Endothelial cell of umbilical vein (primary cell): Measurements from ENCODE around the gene CKS1B.

Source experiments
- CTCF ChIP-seq, 2 donors: IDR thresholded peaks; 1 replicate in 1 of 2; 2 replicates in 1 of 2; pipeline ENCODE4 v1.5.1; 2011; ENCODE audit warnings: low read length in 2 of 2, mild to moderate bottlenecking in 2 of 2, moderate library complexity in 2 of 2, control low read depth in 1 of 2, inconsistent platforms in 1 of 2, low read depth in 1 of 2; ENCODE audit not compliant: insufficient read depth in 1 of 2; ENCODE audit errors: extremely low read depth in 1 of 2
- EZH2 ChIP-seq: IDR thresholded peaks from 2 replicates; pipeline ENCODE4 v1.6.1; 2012; ENCODE audit warnings: borderline replicate concordance, low read depth, mild to moderate bottlenecking, moderate library complexity, low read length, inconsistent platforms; ENCODE audit not compliant: severe bottlenecking
- FOS ChIP-seq: IDR thresholded peaks from 2 replicates; pipeline ENCODE4 v1.6.1; 2011; ENCODE audit warnings: mild to moderate bottlenecking, low read length, moderate library complexity, borderline replicate concordance; ENCODE audit not compliant: insufficient read depth
- JUN ChIP-seq: IDR thresholded peaks from 2 replicates; pipeline ENCODE4 v1.6.1; 2011; ENCODE audit warnings: borderline replicate concordance, low read depth; ENCODE audit not compliant: insufficient read length, insufficient read depth
- MAX ChIP-seq: IDR thresholded peaks from 2 replicates; pipeline ENCODE4 v1.6.1; 2011; ENCODE audit not compliant: insufficient read depth, insufficient read length
- POLR2A ChIP-seq: IDR thresholded peaks from 2 replicates; pipeline ENCODE4 v1.6.1; 2012; ENCODE audit warnings: low read depth, mild to moderate bottlenecking, control low read depth, low read length
- POLR2AphosphoS5 ChIP-seq: IDR thresholded peaks from 2 replicates; pipeline ENCODE4 v1.6.1; 2012; ENCODE audit warnings: low read depth, mild to moderate bottlenecking, control low read depth, low read length, moderate library complexity; ENCODE audit not compliant: insufficient read depth

GRCh38 chr1:154972213-154972516, 2.3 kb upstream of the CKS1B start:
- TF ChIP-seq CTCF (IDR thresholded peaks at IDR 0.05; ENCODE audit: extremely low read depth in 1 of 2, insufficient read depth in 1 of 2, low read depth in 1 of 2, low read length in 2 of 2) = no peak
- TF ChIP-seq POLR2A = no peak
- no peak for TF ChIP-seq EZH2
- TF ChIP-seq MAX = no peak
- no peak for TF ChIP-seq JUN
- no peak for TF ChIP-seq FOS
- TF ChIP-seq POLR2AphosphoS5 = no peak
